Suppressor macrophage (primary cell): ENCODE measurements around the gene TMEM167A.

ENCODE experiments used
- DNase-seq, 4 experiments: peaks; one replicate each; pipeline ENCODE4 v3.0.0-alpha.2; 2020 to 2022

Gene TMEM167A

DNA sequence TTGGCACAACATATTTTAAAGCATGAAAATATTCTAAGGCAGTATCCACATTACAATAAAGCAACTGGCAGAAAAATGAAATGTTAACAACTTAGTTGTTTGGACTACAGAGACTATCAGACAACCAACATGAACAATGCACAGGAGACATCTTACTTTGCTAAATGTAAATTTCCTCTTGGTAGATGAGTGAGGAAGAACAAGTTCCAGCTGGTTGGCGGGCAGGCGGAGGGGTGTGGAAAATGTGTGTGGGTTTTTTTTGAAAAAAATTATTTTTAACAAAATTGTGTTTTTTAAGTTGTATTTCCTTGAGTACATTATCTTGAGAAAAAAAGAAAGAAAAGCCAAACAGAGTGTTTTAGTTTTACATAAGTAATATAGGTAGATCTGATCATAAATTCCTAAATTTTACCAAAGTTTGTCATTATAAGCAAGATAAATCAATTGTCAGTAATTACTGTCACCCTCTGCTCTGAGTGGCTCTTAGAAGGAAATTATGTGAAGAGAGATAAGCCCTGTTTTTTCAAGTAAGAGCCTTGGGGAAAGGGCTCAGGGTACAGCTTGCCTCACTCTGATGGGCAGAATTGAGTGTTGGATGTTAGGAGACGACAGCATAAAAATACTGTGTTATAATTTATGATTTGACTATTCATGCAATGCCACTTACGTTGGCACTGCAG, 42.5 kb downstream of the TMEM167A start:
- no peak for DNase-seq

- DNase-seq = no peak
These were observed 43.2 kb downstream of the TMEM167A start for GRCh38 chr5:83034036-83034435.

GRCh38 chr5:83031381-83031780, 45.8 kb downstream of the TMEM167A start:
- no peak for DNase-seq

- DNase-seq = no peak
These were observed 47.3 kb downstream of the TMEM167A start for GRCh38 chr5:83029912-83030311.

DNA sequence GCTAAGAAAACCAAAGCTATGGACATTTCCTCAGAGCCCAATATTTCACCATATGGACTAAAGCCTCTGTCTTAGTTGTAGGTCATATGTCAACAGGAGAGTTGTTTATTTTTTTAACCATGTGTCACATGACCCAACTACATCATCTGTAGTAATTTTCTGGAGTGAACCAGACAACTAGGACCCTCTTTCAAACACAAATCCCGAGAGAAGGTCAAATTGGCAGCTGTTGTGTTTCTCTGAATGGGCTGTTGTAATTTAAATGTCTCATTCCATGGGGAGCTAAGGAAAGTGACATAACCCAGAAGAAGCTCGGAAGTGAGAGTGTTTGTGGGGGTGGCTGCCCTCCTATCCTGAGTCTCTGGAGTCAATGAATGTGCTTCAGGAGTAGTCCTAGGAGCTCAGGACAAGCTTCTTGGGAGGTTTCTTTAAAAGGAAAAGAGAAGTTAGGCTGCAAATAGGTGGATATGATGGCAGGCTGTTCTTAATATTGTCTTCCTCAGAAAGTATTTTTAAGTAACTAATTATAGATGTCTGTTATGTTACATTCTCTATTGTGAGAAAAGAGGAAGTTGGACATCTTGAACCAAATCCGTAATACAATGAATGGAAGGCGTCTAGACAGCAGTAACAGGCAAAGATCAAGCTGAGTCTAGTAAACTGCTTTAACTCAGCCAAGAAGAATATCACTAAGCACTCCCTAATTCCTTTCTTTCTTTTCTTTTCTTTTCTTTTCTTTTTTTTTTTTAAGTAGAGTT, 50.1 kb downstream of the TMEM167A start:
- peak in 3 of 4 experiments; percentile 4 to 47 (median 37) for DNase-seq

DNA sequence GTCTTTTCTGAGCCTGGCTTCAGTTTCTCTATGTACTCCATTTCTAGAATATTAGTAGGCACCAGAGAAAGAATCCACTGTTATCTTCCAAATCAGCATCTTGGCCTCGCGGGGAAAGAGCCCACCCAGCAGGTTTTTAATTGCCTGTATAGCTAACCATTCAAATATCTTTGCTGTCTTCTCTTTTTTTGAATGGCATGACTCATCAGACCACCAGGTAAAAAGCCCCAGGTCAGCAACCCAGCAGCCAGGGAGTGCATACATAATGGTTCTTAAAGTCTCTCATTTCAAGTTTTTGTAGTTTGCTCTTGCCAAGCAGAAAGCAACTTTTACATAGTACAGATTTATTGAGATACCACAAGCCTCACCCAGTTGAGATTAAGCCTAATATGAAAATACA, 50.7 kb downstream of the TMEM167A start:
- no peak for DNase-seq

- no peak for DNase-seq
These were observed 51.3 kb downstream of the TMEM167A start for GRCh38 chr5:83025690-83026478.

DNA sequence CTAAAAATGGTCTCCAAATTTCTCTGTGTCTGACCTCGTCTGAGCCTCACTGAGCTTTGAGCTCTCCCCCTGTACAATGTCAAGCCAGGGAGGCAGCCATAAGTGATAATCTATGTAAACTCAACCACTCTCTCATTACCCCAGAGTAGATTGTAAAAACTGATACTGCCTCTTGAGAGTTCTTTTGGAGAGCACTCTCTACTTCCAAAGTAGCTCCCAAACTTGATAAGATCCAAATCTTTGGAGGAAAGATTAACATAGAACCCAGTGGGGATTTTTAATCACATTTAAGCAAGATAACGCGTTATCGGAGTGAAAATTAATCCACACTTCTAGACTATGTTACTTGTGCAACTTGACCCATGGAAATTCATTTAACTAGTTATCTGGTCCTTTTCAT, 54.9 kb downstream of the TMEM167A start:
- DNase-seq = no peak

DNA sequence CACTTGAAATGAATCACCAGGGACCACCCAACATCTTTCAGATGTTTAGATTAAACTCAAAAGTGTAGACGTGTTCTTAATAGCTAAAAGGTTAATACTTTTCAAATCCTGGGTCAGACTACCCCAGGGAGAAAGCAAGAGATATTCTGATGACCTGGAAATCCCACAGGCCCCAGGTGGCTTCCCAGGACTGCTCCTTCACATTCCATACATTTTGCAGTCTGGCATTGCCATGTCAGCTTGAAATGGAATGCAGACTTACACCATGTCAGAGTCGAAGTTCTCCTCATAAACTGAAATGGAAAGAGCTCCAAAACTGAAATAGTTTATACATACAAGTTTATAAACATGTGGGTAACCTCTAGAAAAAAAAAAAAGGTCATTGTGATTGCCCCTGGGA, 61.5 kb downstream of the TMEM167A start:
- DNase-seq = no peak

DNA sequence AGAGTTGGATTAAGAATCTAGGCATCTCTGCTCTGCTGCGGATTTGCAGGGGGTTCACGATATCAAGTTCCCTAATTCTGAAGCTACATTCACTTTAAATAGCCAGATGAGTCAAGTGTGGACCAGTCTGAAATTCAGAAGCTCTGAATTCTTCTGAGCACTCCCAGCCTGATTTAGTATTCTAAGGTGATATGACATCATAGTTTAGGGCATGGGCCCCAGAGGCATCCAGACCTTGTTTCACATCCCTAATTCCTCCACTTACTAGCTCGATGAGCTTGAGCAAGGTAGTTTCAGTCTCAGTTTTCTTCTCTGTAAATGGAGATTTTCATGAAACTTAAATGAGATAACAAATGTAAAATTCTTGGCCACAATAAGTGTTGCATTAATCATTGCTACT, 65.2 kb downstream of the TMEM167A start:
- DNase-seq = peak in 2 of 4 experiments; percentile 19 to 21

- DNase-seq = no peak
These were observed 67.8 kb downstream of the TMEM167A start for GRCh38 chr5:83009408-83009807.

DNA sequence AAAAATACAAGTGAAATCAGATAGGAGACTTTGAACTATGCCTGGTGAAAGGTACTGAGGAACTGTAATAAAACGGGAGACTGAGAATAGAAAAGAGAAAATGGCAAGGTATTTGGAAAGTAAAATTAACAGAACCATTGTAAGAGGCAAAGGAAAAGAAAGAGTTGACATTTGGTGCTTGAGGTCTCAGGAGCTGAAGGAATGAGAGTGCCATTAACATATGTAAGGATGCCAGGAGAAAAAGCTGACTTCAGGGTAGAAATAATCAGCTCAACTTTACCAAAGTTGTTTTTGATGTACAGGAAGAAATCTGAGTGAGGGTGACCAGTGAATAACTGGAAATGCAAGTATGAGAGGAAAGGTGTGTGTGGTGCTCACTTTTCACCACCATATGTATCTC, 69.4 kb downstream of the TMEM167A start:
- no peak for DNase-seq

DNA sequence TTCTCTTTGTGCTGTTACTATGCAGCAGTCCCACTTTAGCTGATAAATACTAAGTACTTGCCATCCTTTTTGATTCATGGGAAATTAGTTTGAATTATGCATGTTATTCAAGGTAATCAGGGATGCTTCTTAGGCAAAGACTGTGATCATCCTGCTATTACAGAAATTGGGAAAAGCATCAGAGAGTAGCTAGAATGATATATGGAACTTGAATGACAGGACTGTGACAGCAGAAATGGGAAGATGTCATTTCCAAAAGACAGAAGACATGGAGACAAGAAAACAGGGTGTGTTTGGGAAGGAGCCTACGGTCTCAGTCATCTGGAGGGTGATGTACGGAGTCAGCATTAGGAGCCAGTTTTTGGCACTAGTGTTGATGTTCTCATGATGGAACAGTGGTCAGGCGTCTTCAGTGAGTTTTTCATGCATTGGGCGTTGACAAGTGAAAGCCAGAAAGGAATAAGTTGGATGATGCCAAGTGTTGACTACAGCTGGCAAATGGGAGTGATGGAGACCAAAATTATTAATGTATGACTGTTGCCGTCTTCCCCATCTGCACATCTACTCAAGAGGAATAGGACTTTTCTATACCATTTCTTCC, 70.4 kb downstream of the TMEM167A start:
- no peak for DNase-seq

GRCh38 chr5:83003791-83004190, 73.4 kb downstream of the TMEM167A start:
- DNase-seq = no peak
